Mesenteric fat pad (tissue), 1 donor: Measurements from ENCODE around the gene PXDN. TPM values are rescaled to one million over a fixed set of nuclear protein-coding genes. Genes with fewer than 3 reads are reported as not detected.

Source experiments
- DNase-seq: peaks from one replicate; pipeline ENCODE4 v3.0.0-alpha.2; 2020; ENCODE audit warnings: low spot score
- total RNA-seq: library from RNA; stranded (reverse); fragmentation: NEBNext Ultra II Directional; extraction: Animal tissue kit (Norgen Biotek cat#: 25700); gene quantifications from one replicate; pipeline ENCODE4 v1.2.1, GENCODE V29; 2021
- donor health status: DM: yes; HTN: yes; CAD: no.

PXDN gene
- total RNA-seq, 1 donor from 2014 or later = 228 TPM

- DNase-seq = peak; percentile 84
Measured at GRCh38 chr2:1651121-1652033, 92.9 kb downstream of the PXDN start.

- peak; percentile 80 for DNase-seq
Measured at GRCh38 chr2:1650085-1650872, 94.0 kb downstream of the PXDN start.

GRCh38 chr2:1649103-1650084, 94.9 kb downstream of the PXDN start:
- DNase-seq = peak; percentile 88

- DNase-seq = peak; percentile 85
Measured at GRCh38 chr2:1648241-1649102, 95.8 kb downstream of the PXDN start.

GRCh38 chr2:1647417-1648240, 96.7 kb downstream of the PXDN start:
- DNase-seq = peak; percentile 83

GRCh38 chr2:1645761-1646476, 98.4 kb downstream of the PXDN start:
- DNase-seq = peak; percentile 79

GRCh38 chr2:1644427-1644826, 99.9 kb downstream of the PXDN start:
- peak; percentile 71 for DNase-seq

GRCh38 chr2:1642993-1643619, 101.2 kb downstream of the PXDN start:
- peak; percentile 72 for DNase-seq

GRCh38 chr2:1642066-1642861, 102.1 kb downstream of the PXDN start:
- peak; percentile 64 for DNase-seq

- DNase-seq = no peak
Measured at GRCh38 chr2:1641523-1641922, 102.8 kb downstream of the PXDN start.

GRCh38 chr2:1640301-1641135, 103.8 kb downstream of the PXDN start:
- DNase-seq = peak; percentile 80

GRCh38 chr2:1639086-1639858, 105.0 kb downstream of the PXDN start:
- DNase-seq = peak; percentile 67

GRCh38 chr2:1638281-1638860, 105.9 kb downstream of the PXDN start:
- peak; percentile 68 for DNase-seq

- DNase-seq = peak; percentile 65
Measured at GRCh38 chr2:1636791-1637415, 107.4 kb downstream of the PXDN start.
